Body of pancreas (tissue), 4 donors: ENCODE data around the gene BBOX1.

Experiments
- POLR2A ChIP-seq, 3 donors: fragments of 450-650 bp; IDR thresholded peaks; one replicate each; pipeline ENCODE4 v1.6.1; 2016; ENCODE audit warnings: antibody characterized with exemption in 3 of 3, mild to moderate bottlenecking in 2 of 3
- TF ChIP-seq, protein P1 (sequence below), 7 experiments: fragments of 450-650 bp in 4 of 7; fragments of 200-600 bp in 3 of 7; sonication (generic) in 3 of 7; IDR thresholded peaks; one replicate each; pipeline ENCODE4 v1.5.1; 2016 to 2019; ENCODE audit warnings: antibody characterized with exemption in 7 of 7

DNA sequence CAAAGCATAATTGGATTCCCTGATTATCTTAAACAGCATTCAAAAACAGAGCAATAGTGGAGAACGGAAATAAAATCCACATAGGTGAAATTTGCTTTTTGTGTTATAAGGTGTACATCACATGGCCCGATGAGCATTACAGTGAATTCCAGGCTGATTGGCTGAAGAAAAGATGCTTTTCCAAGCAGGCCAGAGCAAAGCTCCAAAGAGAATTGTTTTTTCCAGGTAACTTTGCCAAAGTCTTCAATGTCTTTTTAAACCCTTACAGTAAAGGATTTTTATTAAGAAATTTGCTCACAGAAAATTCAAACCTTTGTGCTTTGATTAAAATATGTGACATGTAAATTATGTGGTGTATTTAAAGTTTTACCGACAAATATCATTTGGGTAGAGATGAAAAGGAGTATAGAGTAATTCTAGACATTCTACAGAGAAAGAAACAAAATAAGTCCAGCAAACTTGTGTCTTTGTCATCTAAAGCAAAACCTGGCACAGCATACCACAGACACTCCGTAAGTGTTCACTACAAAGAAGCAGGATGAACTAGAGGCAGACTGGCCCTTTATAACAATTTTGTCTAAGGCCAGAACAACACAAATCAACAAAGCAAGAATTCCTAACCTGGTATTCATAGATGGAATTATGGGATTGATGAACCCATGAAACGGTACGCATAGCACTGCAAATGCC is 16.6 kb downstream of the BBOX1 start:
- TF ChIP-seq, protein P1, sequence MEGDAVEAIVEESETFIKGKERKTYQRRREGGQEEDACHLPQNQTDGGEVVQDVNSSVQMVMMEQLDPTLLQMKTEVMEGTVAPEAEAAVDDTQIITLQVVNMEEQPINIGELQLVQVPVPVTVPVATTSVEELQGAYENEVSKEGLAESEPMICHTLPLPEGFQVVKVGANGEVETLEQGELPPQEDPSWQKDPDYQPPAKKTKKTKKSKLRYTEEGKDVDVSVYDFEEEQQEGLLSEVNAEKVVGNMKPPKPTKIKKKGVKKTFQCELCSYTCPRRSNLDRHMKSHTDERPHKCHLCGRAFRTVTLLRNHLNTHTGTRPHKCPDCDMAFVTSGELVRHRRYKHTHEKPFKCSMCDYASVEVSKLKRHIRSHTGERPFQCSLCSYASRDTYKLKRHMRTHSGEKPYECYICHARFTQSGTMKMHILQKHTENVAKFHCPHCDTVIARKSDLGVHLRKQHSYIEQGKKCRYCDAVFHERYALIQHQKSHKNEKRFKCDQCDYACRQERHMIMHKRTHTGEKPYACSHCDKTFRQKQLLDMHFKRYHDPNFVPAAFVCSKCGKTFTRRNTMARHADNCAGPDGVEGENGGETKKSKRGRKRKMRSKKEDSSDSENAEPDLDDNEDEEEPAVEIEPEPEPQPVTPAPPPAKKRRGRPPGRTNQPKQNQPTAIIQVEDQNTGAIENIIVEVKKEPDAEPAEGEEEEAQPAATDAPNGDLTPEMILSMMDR (IDR thresholded peaks at IDR 0.05) = no peak
- no peak for TF ChIP-seq POLR2A (IDR thresholded peaks at IDR 0.05)
